ENCODE data around the gene PPP6R2. TPM values are rescaled to one million over a fixed set of nuclear protein-coding genes. Genes with fewer than 3 reads are reported as not detected.

The PPP6R2 gene
- polyA plus RNA-seq, 1 donor (not counting 4 experiments of a cell fraction or from before 2014, with no cell fraction given): 19.8 TPM

DNA sequence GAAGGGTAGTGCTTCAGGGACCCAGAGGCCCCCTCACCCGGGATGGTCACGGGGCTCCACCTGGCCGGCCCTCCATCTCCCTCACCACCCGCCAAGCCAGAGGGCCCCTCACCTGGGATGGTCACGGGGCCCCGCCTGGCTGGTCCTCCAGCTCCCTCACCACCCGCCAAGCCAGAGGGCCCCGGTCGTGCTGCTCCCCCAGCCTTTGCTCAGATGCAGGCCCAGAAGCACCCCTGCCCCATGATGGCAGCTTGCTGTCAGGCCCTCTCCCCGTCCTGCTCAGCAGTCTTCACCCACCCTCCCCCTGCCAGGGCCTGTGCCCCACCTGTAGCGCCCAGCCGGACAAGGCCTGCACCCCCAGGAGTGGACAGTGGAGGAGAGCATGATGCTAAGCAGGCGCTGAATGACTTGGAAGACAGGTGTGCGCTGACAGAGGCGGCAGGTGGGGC is 23.6 kb upstream of the PPP6R2 start:
- dilution Hi-C loops (cut with MboI; ENCODE audit: extremely low pct_ligation_motif_present, low sequenced_read_pairs): no loop called here
- DNase-seq (ENCODE audit: low read depth, low spot score) (no peak), FAIRE-seq (no peak)
- no peaks in the 10 kb centered on the region for H4K20me1 ChIP-seq (ENCODE audit: control insufficient read depth, extremely low read depth, insufficient read depth, low read length)
- H3K79me2 ChIP-seq (ENCODE audit: control insufficient read depth, insufficient read depth, low read length): no peaks in the 10 kb centered on the region
- no peak overlapping the region for H3K27ac ChIP-seq (ENCODE audit: control insufficient read depth, insufficient read depth, low read length)
- peaks cover 19% of the 10 kb centered on the region for H3K27me3 ChIP-seq (ENCODE audit: control insufficient read depth, extremely low read depth, insufficient read depth, low read length)
- H3K4me3 ChIP-seq (ENCODE audit: control insufficient read depth in 2 of 3, extremely low read depth in 1 of 3, insufficient read depth in 2 of 3, low read depth in 1 of 3, low read length in 3 of 3): no peak overlapping the region
- TF ChIP-seq, protein P1, sequence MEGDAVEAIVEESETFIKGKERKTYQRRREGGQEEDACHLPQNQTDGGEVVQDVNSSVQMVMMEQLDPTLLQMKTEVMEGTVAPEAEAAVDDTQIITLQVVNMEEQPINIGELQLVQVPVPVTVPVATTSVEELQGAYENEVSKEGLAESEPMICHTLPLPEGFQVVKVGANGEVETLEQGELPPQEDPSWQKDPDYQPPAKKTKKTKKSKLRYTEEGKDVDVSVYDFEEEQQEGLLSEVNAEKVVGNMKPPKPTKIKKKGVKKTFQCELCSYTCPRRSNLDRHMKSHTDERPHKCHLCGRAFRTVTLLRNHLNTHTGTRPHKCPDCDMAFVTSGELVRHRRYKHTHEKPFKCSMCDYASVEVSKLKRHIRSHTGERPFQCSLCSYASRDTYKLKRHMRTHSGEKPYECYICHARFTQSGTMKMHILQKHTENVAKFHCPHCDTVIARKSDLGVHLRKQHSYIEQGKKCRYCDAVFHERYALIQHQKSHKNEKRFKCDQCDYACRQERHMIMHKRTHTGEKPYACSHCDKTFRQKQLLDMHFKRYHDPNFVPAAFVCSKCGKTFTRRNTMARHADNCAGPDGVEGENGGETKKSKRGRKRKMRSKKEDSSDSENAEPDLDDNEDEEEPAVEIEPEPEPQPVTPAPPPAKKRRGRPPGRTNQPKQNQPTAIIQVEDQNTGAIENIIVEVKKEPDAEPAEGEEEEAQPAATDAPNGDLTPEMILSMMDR (optimal IDR thresholded peaks at IDR 0.05 in 1 of 3, IDR thresholded peaks at IDR 0.05 in 1 of 3, conservative IDR thresholded peaks at IDR 0.05 in 1 of 3; ENCODE audit: extremely low read depth in 1 of 3, insufficient read depth in 2 of 3, low read length in 3 of 3): no peak
- TF ChIP-seq EZH2 (IDR thresholded peaks at IDR 0.05; ENCODE audit: low read length): no peak
- H2AFZ ChIP-seq (ENCODE audit: control insufficient read depth, low read length): no peak overlapping the region
- H3K9me1 ChIP-seq (ENCODE audit: control insufficient read depth, extremely low read depth, insufficient read depth, low read length): no peaks in the 10 kb centered on the region
- no peaks in the 10 kb centered on the region for H3K9me3 ChIP-seq (ENCODE audit: control insufficient read depth, low read depth, low read length)
- H3K4me1 ChIP-seq (ENCODE audit: control insufficient read depth, extremely low read depth, insufficient read depth, low read length): peaks cover 2% of the 10 kb centered on the region
- H3K4me2 ChIP-seq (ENCODE audit: control insufficient read depth, extremely low read depth, insufficient read depth, low read depth, low read length): no peak overlapping the region
- no peak overlapping the region for H3K9ac ChIP-seq (ENCODE audit: control insufficient read depth, extremely low read depth, insufficient read depth, low read length)
- H3K36me3 ChIP-seq (ENCODE audit: control insufficient read depth in 2 of 2, extremely low read depth in 1 of 2, insufficient read depth in 2 of 2, low read length in 2 of 2): no peaks in the 10 kb centered on the region

DNA sequence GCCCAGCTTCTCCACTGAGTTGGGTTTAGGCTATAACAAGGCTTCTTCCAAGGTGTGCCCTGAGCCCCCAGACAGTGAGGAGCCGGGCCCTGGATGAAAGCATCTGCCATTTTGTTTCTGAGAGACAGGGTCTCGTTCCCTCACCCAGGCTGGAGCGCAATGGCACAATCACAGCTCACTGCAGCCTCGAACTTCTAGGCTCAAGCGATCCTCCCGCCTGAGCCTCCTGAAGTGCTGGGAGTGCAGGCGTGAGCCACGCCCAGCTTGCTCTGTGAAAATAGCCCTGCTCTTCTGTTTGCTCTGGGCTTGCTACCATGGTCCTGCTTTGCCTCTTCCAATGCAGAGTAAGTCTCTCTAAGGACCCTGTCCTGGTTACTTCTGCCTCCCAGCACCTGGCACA is 23.0 kb upstream of the PPP6R2 start:
- Histone ChIP-seq H3K36me3 (ENCODE audit: control insufficient read depth in 2 of 2, extremely low read depth in 1 of 2, insufficient read depth in 2 of 2, low read length in 2 of 2) (no peaks in the 10 kb centered on the region), H3K4me1 (ENCODE audit: control insufficient read depth, extremely low read depth, insufficient read depth, low read length) (peaks cover 2% of the 10 kb centered on the region), H2AFZ (ENCODE audit: control insufficient read depth, low read length) (no peak overlapping the region), H3K4me2 (ENCODE audit: control insufficient read depth, extremely low read depth, insufficient read depth, low read depth, low read length) (no peak overlapping the region), H3K9ac (ENCODE audit: control insufficient read depth, extremely low read depth, insufficient read depth, low read length) (no peak overlapping the region), H4K20me1 (ENCODE audit: control insufficient read depth, extremely low read depth, insufficient read depth, low read length) (no peaks in the 10 kb centered on the region), H3K4me3 (ENCODE audit: control insufficient read depth in 2 of 3, extremely low read depth in 1 of 3, insufficient read depth in 2 of 3, low read depth in 1 of 3, low read length in 3 of 3) (no peak overlapping the region), H3K9me1 (ENCODE audit: control insufficient read depth, extremely low read depth, insufficient read depth, low read length) (no peaks in the 10 kb centered on the region), H3K79me2 (ENCODE audit: control insufficient read depth, insufficient read depth, low read length) (no peaks in the 10 kb centered on the region), H3K9me3 (ENCODE audit: control insufficient read depth, low read depth, low read length) (no peaks in the 10 kb centered on the region), H3K27ac (ENCODE audit: control insufficient read depth, insufficient read depth, low read length) (no peak overlapping the region), H3K27me3 (ENCODE audit: control insufficient read depth, extremely low read depth, insufficient read depth, low read length) (peaks cover 13% of the 10 kb centered on the region)
- dilution Hi-C loops (cut with MboI; ENCODE audit: extremely low pct_ligation_motif_present, low sequenced_read_pairs): no loop called here
- TF ChIP-seq EZH2 (IDR thresholded peaks at IDR 0.05; ENCODE audit: low read length): no peak
- TF ChIP-seq, protein P1 (optimal IDR thresholded peaks at IDR 0.05 in 1 of 3, IDR thresholded peaks at IDR 0.05 in 1 of 3, conservative IDR thresholded peaks at IDR 0.05 in 1 of 3; ENCODE audit: extremely low read depth in 1 of 3, insufficient read depth in 2 of 3, low read length in 3 of 3): no peak
- DNase-seq (ENCODE audit: low read depth, low spot score): no peak
- FAIRE-seq: no peak

All from keratinocyte (primary cell).